ENCODE data around the gene PHOSPHO1.
A peak's percentile ranks its signal among the peaks of the same experiment; 100 is the strongest.
"Not testable (repeated sequence)": the region's sequence is repeated elsewhere in the genome, so short reads cannot be mapped to it uniquely, and the experiment has no call there.

The PHOSPHO1 gene

DNA sequence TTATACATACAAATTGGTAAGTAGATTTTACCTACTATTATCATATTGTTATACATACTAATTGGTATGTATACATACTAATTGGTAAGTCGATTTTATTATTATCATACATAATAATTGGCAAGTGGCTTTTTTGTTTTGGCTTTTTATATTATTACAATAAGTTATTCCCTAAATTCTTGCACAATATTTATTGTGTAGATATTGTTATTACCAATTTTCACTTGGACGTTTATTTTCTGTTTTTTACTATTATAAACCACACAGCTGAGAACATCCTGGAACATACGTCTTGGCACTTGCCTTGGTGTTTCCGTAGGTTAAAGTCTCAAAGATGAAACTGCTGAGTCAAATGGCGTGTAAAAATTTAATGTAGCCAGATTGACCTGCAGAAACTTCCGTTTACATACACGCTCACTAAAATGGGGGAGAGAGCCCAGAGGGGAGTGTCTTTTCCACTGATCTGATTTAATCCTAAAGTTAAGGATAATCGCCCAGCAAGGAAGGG is 39.1 kb downstream of the PHOSPHO1 start:
- peak; percentile 71 for DNase-seq

DNA sequence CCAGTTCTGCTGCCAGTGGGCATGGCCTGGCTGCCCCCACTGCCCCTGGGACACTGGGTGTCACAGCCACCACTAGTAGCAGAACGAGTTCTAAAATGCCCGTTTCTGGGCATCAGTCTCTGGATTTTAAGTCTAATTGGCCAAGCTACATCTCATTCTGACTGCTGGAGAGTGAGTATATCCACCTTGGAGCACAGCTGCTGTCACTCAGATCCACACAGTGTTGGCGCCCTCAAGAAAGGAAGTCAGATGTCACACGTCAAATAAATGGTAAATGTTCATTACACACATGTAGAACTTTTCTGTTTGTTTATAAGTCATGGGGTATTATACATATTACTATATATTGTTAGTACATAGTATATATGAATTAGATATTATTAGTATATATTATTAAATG is 39.7 kb downstream of the PHOSPHO1 start:
- DNase-seq = no peak

- no peak for DNase-seq
Measured at GRCh38 chr17:49187301-49187700, 43.3 kb downstream of the PHOSPHO1 start.

- not testable (repeated sequence) for DNase-seq
Measured at GRCh38 chr17:49185381-49185780, 45.2 kb downstream of the PHOSPHO1 start.

DNA sequence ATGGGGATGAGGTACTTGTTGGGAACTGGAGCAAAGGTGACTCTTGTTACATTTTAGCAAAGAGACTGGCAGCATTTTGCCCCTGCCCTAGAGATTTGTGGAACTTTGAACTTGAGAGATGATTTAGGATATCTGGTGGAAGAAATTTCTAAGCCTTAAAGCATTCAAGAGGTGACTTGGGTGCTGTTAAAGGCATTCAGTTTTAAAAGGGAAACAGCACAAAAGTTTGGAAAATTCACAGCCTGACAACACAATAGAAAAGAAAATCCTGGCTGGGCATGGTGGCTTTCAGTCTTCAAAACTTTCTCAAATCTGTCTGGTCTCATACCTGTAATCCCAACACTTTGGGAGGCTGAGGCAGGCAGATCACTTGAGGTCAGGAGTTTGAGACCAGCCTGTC is 46.1 kb downstream of the PHOSPHO1 start:
- DNase-seq = not testable (repeated sequence)

- DNase-seq = no peak
Measured at GRCh38 chr17:49183801-49184200, 46.8 kb downstream of the PHOSPHO1 start.

- DNase-seq = no peak
Measured at GRCh38 chr17:49183341-49183740, 47.2 kb downstream of the PHOSPHO1 start.

DNA sequence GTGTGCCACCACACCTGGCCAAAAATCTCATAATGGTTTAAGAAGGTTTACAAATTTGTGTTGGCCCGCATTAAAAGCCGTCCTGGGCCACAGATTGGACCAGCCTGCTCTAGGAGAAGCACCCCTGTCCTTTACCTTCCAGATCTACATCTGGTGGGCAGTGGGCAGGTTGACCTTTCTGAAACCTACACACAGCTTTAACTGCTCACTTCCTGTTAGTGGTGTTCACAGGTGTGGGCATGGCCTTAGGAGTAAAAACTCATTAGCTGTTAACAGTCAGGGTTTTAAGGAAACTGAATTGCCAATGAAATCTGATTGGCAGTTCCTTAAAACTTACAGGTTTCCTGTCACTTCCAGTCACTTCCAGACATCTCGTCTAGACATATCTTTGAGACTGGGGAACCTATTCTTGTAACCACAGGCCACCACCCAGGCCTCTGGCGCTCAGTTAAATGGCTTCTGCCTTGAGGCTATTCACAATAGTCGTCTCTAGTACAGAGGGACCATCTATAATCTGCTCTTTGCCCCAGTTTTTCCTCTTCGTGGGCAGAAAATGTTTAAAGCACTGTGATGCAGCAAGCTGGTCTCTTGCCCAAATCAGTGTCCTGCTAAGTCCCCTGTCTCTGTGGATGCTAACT is 49.5 kb downstream of the PHOSPHO1 start:
- DNase-seq = no peak

- no peak for DNase-seq
Measured at GRCh38 chr17:49180303-49180702, 50.3 kb downstream of the PHOSPHO1 start.

DNA sequence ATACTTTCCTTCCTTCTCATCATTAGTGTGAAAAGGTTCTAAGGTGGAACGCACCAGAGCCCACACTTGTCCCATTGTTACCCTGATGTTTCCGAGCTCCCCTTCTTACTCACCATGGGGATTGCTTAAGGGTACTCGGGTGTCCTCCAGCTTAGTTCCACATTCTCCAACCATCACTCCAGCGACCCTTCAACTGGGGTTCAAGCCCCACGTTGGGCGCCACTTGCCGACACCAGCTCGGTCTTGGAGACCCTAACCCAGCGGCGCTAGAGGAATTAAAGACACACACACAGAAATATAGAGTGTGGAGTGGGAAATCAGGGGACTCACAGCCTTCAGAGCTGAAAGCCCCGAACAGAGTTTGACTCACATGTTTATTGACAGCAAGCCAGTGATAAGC is 54.6 kb downstream of the PHOSPHO1 start:
- not testable (repeated sequence) for DNase-seq
